Lower lobe of right lung (tissue), 2 donors: ENCODE measurements around the gene EEFSEC. TPM values are rescaled to one million over a fixed set of nuclear protein-coding genes. Genes with fewer than 3 reads are reported as not detected.

Experiments
- ATAC-seq, 2 donors: fragments of 200-7000 bp; cut with Tn5 transposase; one replicate each; pipeline ENCODE4 v1.9.1; 2020 to 2022; ENCODE audit warnings: mild to moderate bottlenecking in 2 of 2, moderate library complexity in 2 of 2
- DNase-seq: peaks from one replicate; pipeline ENCODE4 v3.0.0-alpha.2; 2020
- H3K27ac ChIP-seq: fragments of 200-600 bp; one replicate; pipeline ENCODE4 v1.8.0; 2022
- H3K27me3 ChIP-seq: fragments of 200-600 bp; one replicate; pipeline ENCODE4 v1.8.0; 2022; ENCODE audit warnings: low read depth
- H3K36me3 ChIP-seq: fragments of 200-600 bp; one replicate; pipeline ENCODE4 v1.8.0; 2022; ENCODE audit warnings: mild to moderate bottlenecking
- H3K4me1 ChIP-seq: fragments of 200-600 bp; one replicate; pipeline ENCODE4 v1.8.0; 2022
- H3K4me3 ChIP-seq: fragments of 200-600 bp; one replicate; pipeline ENCODE4 v1.8.0; 2022; ENCODE audit warnings: mild to moderate bottlenecking
- H3K9me3 ChIP-seq: fragments of 200-600 bp; one replicate; pipeline ENCODE4 v1.8.0; 2022
- CTCF ChIP-seq: fragments of 200-600 bp; IDR thresholded peaks from one replicate; pipeline ENCODE4 v1.8.0; 2022; ENCODE audit warnings: antibody characterized with exemption, mild to moderate bottlenecking
- intact Hi-C: fragments of 100-400 bp; cut with DNase I; formaldehyde crosslinking; loops from one replicate; pipeline ENCODE4 v1.11.0; 2022
- total RNA-seq: library from RNA; stranded (reverse); fragmentation: NEBNext Ultra II Directional; extraction: Animal tissue kit (Norgen Biotek cat#: 25700); gene quantifications from one replicate; pipeline ENCODE4 v1.2.1, GENCODE V29; 2021
- donor health status: DM: no; HTN: yes; CAD: no; lungs with severe emphysema.

The EEFSEC gene
- total RNA-seq, 1 donor from 2014 or later: 15.6 TPM

- Histone ChIP-seq H3K4me1 (no peaks in the 10 kb centered on the region), H3K36me3 (no peaks in the 10 kb centered on the region), H3K27me3 (no peaks in the 10 kb centered on the region), H3K4me3 (no peak overlapping the region), H3K27ac (no peak overlapping the region), H3K9me3 (no peaks in the 10 kb centered on the region)
- ATAC-seq: no peak
- intact Hi-C loops: no loop called here
- no peak for DNase-seq
- TF ChIP-seq CTCF: no peak
Measured at GRCh38 chr3:128188326-128188725, 35.0 kb downstream of the EEFSEC start.

GRCh38 chr3:128188956-128189355, 35.7 kb downstream of the EEFSEC start:
- H3K4me1 ChIP-seq: no peaks in the 10 kb centered on the region
- no peaks in the 10 kb centered on the region for H3K36me3 ChIP-seq
- H3K4me3 ChIP-seq: no peak overlapping the region
- ATAC-seq: no peak
- DNase-seq: no peak
- intact Hi-C loops: no loop called here
- no peak overlapping the region for H3K27ac ChIP-seq
- H3K27me3 ChIP-seq: no peaks in the 10 kb centered on the region
- no peaks in the 10 kb centered on the region for H3K9me3 ChIP-seq
- TF ChIP-seq CTCF: no peak

- H3K4me3 ChIP-seq: no peak overlapping the region
- H3K36me3 ChIP-seq: no peaks in the 10 kb centered on the region
- DNase-seq (no peak), ATAC-seq (no peak)
- intact Hi-C loops: no loop called here
- H3K4me1 ChIP-seq: no peaks in the 10 kb centered on the region
- no peak overlapping the region for H3K27ac ChIP-seq
- no peaks in the 10 kb centered on the region for H3K27me3 ChIP-seq
- no peak for TF ChIP-seq CTCF
- no peaks in the 10 kb centered on the region for H3K9me3 ChIP-seq
Measured at GRCh38 chr3:128190501-128190900, 37.2 kb downstream of the EEFSEC start.

GRCh38 chr3:128192131-128192530, 38.9 kb downstream of the EEFSEC start:
- H3K36me3 ChIP-seq: no peaks in the 10 kb centered on the region
- H3K4me3 ChIP-seq: no peak overlapping the region
- ATAC-seq (no peak), DNase-seq (no peak)
- H3K27ac ChIP-seq: no peak overlapping the region
- H3K27me3 ChIP-seq: no peaks in the 10 kb centered on the region
- H3K9me3 ChIP-seq: no peaks in the 10 kb centered on the region
- no peaks in the 10 kb centered on the region for H3K4me1 ChIP-seq
- intact Hi-C loops: no loop called here
- no peak for TF ChIP-seq CTCF

GRCh38 chr3:128193168-128193567, 39.9 kb downstream of the EEFSEC start:
- Histone ChIP-seq H3K27ac (no peak overlapping the region), H3K4me1 (no peaks in the 10 kb centered on the region), H3K36me3 (no peaks in the 10 kb centered on the region), H3K27me3 (no peaks in the 10 kb centered on the region), H3K4me3 (no peak overlapping the region), H3K9me3 (no peaks in the 10 kb centered on the region)
- TF ChIP-seq CTCF: no peak
- intact Hi-C loops: no loop called here
- no peak for DNase-seq
- ATAC-seq: no peak

- DNase-seq (no peak), ATAC-seq (no peak)
- H3K27ac ChIP-seq: no peak overlapping the region
- no peak overlapping the region for H3K4me3 ChIP-seq
- H3K27me3 ChIP-seq: no peaks in the 10 kb centered on the region
- TF ChIP-seq CTCF: no peak
- intact Hi-C loops: no loop called here
- H3K9me3 ChIP-seq: no peaks in the 10 kb centered on the region
- H3K4me1 ChIP-seq: no peaks in the 10 kb centered on the region
- H3K36me3 ChIP-seq: no peaks in the 10 kb centered on the region
Measured at GRCh38 chr3:128194843-128195242, 41.6 kb downstream of the EEFSEC start.
